Hepatic stellate cell (primary cell): ENCODE results near the gene SCAP.
"Not testable (repeated sequence)": the region's sequence is repeated elsewhere in the genome, so short reads cannot be mapped to it uniquely, and the experiment has no call there.

Experiments
- DNase-seq: peaks from one replicate; pipeline ENCODE4 v3.0.0; 2011; ENCODE audit warnings: low spot score

The SCAP gene

DNA sequence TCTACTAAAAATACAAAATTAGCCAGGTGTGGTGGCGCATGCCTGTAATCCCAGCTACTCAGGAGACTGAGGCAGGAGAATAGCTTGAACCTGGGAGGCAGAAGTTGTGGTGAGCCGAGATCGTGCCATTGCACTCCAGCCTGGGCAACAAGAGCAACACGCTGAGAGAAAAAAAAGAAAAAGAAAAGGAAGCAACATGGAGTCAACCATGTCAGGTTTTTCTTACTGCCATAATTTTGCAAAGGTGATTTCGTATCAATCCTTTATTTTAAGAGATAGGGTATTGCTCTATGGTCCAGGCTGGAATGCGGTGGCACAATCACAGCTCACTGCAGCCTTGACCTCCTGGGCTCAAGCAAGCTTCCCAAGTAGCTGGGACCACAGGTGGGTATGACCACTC, 4.5 kb upstream of the SCAP start:
- not testable (repeated sequence) for DNase-seq

DNA sequence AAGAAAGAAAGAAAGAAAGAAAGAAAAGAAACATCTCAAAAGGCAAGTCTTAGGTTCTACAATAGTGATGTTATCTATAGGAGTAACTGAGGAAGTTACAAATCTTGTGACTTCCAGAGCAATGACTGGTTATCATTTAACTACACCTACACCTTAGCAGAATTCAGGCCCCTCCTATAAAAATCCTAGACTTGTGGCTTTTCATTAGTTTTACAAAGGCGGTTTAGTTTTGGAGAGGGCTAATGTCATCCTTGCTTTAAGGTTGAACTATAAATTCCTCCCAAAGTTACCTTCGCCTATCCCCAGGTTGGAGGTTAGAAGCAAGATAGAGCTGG, 4.1 kb upstream of the SCAP start:
- no peak for DNase-seq

DNA sequence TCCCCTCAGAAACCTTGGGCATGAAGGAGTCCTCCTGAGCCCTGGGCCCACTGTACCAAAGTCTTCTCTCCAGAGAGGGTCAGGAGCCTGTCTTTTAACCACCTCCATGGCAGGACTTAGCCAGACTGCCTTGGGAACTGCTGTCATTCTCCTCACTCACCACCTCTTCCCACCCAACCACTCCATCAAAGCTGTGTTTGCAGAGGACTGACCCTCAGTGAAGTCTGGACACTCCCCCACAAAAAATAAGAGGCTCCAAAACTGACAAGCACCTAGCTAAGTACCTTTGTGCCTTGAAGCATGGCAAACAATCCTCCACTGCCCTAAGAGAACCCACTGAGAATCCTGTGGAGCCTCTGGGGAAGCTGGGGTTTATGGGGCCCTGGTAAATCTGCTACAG, 2.3 kb upstream of the SCAP start:
- no peak for DNase-seq

DNA sequence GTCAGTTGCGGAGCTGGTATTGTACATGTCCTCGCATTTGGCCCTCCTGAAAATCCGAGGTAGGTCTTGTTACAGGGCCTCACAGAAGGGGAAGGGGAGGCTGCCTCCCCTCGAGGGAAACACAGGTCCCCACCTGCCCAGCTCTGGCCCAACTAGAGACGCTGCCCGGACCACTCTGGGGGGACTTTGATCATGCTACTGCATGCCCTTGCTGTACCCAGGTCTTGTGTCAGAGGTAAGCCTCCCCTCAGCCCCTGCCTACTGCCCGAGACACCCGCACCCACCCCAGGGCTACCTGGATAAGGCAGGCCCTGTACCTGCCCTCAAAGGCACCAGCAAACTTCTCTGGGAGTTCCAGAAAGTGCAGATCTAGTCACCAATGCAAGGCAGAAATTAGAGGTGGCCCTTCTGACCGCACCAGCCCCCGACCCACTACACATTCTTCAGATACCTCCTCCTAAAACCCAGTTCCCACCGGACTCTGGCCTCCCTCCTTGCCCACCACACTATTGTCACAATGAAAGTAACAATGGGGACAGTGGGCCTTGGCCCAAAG, 981 bp upstream of the SCAP start:
- no peak for DNase-seq

DNA sequence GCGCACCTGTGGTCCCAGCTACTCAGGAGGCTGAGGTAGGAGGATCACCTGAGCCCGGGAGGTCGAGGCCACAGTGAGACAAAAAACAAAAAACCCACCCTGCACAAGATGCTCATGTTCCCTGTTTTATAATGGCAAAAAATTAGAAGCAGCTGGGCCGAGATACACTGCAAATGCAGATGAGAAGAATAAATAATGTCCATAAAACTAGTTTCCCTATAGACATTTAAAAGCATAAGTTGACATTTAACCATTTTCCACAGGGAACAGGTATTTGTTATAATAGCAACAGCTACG, 537 bp upstream of the SCAP start:
- DNase-seq: no peak

DNA sequence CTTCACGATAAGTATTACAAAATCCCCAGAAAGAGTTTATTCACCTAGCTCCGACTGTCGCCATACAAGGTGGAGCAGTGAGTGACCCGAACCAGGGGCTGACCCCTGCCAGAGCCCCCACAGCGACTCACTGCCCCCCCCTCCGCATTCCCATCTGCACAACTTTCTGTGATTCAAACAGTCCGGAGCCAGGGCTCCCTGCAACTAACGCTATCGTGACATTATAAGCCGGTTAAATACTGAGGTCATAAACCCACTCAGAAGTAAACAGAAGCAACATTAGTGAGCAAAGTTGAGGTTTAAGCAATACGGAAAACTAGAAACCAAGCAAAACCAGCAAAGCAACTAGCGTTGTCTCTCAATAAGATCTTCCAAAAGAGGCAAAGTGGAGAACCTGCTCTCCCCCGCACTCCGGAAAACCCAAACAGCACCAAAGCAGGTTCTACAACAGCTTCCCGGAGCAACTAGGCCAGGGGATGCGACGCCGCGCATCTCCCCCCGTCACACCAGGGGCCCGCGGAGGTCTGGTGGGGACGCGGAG, 642 bp downstream of the SCAP start:
- DNase-seq: peak; percentile 24

DNA sequence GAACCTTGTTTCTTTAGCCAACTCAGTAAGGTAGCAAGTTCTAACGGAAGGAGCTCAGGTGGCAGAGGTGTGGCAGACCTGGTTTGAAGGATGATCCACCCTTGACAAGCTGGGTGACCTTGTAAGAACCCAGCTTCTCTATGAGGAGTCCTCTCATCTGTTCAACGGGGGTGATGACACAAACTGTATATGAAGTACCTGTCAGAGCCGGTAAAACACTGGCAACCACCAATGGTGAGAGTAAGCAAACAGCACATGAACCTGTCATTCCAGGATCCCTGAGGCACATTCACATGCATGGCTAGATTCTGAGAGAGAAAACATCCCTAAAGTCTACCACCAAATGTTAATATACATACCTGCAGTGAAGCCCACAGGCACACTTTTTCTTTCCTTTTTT, 2.4 kb downstream of the SCAP start:
- DNase-seq: no peak

DNA sequence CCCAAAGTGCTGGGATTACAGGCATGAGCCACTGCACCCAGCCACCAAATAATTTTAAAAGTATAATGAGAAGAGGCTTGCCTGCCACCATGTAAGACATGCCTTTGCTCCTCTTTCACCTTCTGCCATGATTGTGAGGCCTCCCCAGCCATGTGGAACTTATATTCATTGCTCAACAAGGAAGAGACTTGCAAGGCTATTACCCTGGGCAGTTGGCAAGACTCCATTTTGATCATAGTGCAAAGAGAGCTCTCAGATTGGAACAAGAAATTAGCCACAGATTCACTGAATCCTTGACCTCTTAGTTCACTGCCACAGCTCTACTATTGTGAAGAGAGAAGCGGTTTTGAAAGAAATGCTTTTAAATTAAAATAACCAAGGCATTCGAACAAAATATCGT, 6.1 kb downstream of the SCAP start:
- no peak for DNase-seq

DNA sequence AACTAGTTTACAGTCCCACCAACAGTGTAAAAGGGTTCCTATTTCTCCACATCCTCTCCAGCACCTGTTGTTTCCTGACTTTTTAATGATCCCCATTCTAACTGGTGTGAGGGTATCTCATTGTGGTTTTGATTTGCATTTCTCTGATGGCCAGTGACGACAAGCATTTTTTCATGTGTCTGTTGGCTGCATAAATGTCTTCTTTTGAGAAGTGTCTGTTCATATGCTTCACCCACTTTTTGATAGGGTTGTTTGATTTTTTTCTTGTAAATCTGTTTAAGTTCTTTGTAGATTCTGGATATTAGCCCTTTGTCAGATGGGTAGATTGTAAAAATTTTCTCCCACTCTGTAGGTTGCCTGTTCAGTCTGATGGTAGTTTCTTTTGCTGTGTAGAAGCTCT, 7.4 kb downstream of the SCAP start:
- DNase-seq: not testable (repeated sequence)

DNA sequence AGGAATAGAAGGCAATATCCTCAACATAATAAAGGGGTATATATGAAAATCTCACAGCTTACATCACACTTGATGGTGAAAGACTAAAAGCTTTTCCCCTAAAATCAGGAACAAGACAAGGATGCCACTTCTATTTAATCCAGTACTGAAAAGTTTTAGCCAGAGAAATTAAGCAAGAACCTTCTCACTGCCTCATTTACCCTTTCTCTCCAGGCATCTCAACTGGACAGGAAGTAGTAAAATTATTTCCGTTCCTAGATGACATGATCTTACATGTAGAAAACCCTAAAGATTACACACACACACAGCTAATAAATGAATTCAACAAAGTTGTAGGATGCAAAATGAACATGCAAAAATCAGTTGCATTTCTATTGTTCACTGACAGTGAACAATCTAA, 11.2 kb downstream of the SCAP start:
- no peak for DNase-seq

DNA sequence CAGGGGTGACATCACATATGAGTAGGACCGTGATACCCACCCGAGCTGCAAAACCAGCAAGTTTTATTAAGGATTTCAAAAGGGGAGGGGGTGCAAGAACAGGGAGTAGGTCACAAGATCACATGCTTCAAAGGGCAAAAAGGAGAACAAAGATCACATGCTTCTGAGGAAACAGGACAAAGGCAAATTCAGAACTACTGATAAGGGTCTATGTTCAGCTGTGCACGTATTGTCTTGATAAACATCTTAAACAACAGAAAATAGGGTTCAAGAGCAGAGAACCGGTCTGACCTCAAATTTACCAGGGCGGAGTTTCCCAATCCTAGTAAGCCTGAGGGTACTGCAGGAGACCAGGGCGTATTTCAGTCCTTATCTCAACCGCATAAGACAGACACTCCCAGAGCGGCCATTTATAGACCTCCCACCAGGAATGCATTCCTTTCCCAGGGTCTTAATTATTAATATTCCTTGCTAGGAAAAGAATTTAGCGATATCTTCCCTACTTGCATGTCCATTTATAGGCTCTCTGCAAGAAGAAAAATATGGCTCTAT, 16.1 kb downstream of the SCAP start:
- DNase-seq: not testable (repeated sequence)

DNA sequence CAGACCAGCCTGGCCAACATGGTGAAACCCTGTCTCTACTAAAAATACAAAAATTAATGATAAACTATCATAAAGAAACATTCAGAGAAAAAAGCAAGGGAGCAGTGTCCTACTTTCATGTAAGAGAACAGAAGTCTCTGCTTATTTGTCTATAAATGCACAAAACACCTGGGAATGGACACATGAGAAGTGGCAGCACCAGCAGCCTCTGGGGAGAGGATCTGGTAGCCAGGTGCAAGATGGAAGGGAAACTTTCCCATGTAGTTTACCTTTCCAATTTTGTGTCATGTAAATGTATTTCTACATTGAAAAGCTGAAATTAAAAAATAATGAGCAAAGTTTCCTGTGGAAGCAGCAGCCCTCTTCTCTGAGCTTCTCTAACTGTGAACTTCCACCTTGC, 18.8 kb downstream of the SCAP start:
- DNase-seq: no peak

DNA sequence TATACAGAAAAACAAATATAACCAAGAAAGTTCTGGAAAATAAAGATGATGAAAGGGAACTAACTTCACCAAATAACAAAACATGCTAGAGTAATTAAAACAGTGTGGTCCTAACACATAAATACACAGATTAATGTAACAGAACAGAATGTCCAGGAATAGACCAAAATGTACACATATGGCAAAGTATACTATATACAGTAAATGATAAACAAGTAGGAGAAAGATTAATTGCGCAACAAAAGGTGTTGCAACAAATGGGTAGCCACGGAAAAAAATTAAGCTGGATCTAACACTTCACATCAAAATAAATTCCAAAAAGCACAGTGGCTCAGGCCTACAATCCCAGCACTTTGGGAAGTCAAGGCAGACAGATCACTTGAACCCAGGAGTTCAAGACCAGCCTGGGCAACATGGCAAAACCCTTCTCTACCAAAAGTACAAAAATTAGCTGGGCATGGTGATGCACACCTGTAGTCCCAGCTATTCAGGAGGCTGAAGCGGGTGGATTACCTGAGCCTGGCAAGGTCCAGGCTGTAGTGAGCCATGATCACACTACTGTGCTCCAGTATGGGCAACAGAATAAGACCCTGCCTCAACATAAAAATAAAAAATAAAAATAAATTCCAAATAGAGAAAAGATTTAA, 19.8 kb downstream of the SCAP start:
- DNase-seq: no peak

DNA sequence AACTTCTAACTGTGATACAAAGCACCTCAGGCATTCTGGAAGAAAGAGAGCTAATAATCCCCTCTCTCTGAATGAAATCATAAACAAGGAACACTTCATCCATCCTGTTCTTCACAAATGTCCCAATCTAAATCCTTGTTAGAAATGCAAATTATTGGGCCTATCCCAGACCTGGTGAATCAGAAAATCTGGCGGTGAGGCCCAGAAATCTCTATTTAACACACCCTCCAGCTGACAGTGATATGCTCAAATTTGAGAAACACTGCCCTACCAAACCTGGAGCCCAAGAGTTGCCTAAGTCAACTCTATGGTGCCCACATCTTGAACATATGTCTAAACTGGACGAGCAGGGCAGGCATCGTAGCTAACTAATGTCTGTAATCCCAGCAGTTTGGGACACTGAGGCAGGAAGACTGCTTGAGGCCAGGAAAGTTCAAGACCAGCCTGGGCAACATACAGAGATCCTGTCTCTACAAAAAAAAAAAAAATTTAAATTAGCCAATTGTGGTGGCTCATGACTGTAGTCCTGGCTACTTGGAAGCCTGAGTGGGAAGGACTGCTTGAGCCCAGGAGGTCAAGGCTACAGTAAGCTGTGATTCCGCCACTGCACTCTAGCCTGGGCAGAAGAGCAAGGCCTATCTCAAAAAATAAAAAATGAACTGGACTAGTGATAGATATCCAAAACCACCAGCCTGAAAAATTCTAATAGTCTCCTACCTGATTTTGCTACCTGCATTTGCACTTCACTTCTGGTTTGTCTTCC, 23.1 kb downstream of the SCAP start:
- no peak for DNase-seq

DNA sequence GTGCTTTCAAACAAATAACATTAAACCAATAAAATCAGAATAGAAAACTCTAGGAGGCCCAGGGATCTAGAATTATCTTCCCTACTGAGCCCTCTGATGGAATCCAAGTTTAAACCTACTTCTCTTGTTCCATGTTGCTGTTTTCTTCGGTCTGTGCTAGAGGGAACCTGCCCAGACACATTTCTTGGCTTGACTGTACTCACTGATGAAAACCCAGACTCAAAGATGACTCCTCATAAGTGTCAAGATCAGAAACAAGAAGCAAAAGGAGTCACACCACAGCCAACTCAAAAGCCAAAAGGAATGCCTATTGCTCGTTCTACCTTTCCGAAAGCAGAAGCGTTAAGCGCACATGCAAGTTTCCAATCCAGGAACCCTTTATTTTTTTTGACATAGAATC, 31.6 kb downstream of the SCAP start:
- DNase-seq: no peak

DNA sequence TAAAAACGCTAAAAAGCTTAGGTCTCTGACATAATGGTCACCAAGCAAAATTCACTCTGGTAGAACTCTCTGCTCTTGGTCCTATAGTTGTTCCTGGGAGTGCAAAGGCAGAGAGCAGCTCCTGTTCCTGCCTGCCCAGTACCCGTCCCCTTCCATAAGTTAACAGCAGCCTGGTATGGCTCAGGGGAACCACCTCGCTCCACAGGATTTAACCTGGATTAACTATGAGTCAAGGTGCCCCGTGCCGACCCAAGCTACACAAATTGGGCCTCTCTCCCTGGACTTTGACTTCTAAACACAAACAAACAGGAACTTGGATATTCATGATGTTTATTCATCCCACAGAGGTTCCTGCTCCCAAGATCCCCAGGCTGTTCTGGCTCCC, 32.1 kb downstream of the SCAP start:
- DNase-seq: no peak

DNA sequence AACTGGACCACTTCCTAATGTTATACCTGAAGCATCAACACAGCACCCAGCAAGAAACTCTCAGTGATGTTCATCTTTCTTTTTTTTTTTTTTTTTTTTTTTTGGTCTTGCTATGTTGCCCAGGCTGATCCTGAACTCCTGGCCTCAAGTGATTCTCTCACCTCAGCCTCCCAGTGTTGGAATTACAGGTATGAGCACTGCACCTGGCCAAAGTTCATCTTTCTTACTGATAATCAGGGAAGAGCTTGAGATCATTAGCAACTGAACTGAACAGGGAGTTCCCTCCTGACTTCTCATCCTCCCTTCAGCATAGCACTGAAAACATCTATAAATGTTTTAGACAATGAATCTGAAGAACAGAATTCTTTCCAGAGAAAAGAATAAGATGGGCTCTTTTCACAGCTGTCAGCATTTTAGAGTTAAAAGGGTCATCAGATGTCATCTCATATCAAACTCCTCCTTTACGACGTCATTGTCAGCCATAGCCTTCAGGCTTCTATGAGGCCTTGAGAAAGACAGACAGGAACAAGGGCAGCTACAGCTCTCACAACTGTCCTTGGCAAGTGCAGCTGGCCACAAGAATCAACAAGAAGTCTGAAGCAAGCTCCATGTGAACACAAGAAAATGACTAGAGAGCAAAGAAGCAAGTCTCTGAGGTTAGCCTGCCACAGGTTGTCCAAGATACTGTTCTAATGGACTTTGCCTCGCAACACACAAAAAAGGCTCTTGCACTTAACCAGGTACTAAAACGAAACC, 33.8 kb downstream of the SCAP start:
- DNase-seq: no peak

DNA sequence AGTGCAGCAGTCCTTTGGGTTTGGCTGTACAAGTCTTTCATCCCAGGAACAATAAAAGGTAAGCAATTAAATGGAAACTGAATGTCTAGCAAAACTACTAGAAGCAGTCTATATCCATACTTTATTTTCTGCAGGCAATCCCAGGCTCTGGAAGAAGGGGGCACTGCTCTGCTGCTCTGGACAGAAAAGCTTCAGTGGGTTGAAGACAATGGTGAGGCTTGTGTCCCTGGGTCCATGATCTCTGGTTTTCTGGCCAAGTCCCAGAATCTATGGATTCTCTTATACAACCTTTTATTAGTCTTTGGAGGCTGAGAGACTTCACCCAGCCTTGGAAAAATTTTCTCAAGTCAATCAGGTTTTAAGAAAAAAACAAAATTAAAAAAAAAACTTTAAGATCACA, 35.6 kb downstream of the SCAP start:
- no peak for DNase-seq

DNA sequence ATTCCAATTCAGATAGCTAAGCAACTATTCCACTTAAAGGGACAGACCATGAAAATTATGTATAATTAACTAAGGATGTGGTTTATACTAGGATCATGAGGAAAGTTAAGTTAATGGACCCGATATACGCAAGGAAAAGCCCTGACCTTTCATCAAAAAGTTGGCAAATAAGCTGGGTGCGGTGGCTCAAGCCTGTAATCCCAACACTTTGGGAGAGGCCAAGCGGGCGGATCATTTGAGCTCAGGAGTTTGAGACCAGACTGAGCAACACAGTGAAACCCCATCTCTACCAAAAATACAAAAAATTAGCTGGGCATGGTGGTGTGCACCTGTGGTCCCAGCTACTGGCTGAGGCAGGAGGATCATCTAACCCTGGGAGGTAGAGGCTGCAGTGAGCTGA, 39.6 kb downstream of the SCAP start:
- no peak for DNase-seq

DNA sequence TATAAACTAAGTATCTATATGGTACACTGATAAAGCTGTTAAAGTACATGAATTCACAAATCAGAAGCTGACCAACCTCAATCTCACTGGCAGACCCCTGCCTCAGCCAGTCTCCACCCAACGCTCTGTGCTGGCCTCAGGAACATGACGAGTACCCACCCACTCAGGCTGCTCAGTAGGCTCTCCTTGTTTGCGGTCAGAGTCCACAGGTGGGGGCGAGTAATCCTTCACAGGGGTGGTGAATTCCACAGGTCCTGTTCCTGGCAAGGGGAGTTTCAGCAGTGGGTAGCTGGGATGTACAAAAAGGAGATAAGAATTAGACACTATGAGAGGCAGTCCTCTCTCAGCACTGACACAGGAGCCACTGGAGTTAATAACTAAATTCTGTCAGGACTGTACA, 40.9 kb downstream of the SCAP start:
- DNase-seq: no peak

DNA sequence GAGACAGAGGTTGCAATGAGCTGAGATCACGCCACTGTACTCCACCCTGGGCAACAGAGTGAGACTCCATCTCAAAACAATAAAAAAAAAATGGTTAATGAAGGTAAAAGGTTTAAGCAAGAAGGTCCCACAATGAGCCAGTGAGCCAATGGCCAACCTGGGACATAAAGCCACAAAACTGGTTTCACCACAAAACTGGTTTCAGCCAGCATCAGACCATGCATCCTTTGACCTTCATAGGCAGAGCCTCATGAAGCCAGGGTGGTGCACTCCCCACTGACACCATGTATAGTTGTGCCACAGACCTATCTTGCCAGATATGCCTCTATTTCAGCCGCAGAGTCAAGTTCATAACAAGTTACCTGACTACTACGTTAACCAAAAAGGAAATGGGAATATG, 41.9 kb downstream of the SCAP start:
- no peak for DNase-seq

DNA sequence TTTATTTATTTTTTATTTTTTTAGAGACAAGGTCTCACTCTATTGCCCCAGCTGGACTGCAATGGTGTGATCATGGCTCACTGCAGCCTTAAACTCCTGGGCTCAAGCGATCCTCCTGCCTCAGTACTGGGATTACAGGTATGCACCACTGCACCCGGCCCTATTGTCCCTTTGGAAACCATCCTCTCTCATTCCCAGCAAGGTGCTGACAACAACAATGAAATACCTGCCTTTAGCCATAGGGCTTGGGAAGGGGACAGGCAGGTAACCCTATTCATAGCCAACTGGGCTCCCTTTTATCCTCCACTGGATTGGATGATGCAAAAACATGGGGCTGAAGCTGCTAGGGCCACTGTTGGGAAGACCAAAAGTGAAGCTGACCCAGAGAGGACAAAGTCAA, 43.1 kb downstream of the SCAP start:
- no peak for DNase-seq

DNA sequence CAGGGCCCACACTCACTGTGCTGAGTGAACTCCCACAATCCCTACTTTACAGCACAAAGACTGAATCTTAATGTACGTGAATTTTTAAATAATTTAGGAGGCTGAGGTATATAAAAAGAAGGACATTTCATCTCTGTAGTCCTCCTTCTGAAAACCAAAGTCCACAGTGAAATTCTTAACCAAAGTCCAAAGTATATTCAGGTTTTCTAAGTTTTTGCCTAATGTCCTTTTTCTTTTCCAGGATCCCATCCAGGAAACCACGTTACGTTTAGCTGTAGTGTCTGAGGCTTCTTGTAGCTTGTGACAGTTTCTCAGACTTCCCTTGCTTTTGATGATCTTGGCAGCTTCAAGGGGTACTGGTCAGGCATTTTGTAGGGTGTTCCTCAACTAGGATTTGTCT, 44.5 kb downstream of the SCAP start:
- no peak for DNase-seq
